Stimulated activated CD4-positive, alpha-beta T cell treated with anti-CD3 and anti-CD28 coated beads, Interleukin-4, amount 100 ng/mL, for 1 hour (primary cell): ENCODE measurements around the gene TMEM270.

Experiments used
- DNase-seq: peaks from one replicate; pipeline ENCODE4 v3.0.0-alpha.2; 2020

Gene TMEM270

DNA sequence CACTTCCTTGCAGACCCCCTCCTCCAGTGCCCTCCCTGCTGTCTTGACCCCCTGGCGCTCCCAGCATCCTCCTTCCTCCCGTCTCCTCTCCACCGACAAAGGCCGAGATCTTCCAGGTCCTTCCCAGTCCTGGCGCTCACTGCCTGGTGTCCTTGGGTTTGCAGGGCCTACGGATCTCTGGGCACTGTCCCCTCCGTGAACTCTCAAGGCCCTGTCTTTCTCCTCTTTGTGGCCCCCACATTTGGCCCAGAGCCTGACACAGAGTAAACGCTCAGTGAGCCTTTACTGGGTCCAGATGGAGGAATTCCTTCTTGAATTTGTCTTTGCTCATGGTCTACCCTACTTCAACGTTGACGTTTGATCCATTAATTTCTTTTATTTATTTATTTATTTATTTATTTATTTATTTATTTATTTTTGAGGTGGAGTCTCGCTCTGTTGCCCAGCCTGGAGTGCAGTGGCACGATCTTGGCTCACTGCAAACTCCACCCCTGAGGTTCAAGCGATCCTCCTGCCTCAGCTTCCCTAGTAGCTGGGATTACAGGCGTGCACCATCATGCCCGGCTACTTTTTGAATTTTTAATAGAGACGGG, 29.7 kb downstream of the TMEM270 start:
- DNase-seq = no peak

DNA sequence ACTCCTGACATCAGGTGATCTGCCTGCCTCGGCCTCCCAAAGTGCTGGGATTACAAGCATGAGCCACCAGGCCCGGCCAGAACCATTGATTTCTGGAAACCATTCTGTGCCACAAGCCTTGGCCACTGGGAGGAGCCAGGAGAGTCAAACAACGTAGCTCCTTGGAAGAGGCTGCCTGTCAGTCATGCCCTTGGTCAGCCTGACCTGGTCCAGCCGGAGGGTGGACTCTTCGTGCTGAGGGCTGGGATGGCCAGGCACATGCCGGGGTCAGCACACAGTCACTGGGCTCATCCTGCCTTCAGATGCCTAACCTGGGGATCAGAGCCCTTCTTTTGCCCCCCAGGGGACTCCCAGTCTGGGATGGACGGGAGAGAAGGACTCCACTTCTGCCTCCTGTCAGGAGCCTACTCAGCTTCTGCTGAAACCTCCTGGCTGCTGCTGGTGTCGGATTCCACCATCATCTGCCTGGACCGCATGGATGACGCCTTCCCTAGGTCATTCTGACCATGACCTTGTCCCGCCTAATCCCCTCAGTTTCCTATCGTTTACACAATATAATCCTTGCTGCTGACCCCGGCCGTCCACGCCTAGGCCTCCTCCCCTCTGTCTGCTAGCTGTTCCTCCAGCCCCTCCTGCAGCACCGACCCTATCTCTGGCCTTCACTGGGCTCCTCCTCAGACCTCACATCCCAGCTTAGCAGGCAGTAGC, 30.4 kb downstream of the TMEM270 start:
- DNase-seq = no peak

DNA sequence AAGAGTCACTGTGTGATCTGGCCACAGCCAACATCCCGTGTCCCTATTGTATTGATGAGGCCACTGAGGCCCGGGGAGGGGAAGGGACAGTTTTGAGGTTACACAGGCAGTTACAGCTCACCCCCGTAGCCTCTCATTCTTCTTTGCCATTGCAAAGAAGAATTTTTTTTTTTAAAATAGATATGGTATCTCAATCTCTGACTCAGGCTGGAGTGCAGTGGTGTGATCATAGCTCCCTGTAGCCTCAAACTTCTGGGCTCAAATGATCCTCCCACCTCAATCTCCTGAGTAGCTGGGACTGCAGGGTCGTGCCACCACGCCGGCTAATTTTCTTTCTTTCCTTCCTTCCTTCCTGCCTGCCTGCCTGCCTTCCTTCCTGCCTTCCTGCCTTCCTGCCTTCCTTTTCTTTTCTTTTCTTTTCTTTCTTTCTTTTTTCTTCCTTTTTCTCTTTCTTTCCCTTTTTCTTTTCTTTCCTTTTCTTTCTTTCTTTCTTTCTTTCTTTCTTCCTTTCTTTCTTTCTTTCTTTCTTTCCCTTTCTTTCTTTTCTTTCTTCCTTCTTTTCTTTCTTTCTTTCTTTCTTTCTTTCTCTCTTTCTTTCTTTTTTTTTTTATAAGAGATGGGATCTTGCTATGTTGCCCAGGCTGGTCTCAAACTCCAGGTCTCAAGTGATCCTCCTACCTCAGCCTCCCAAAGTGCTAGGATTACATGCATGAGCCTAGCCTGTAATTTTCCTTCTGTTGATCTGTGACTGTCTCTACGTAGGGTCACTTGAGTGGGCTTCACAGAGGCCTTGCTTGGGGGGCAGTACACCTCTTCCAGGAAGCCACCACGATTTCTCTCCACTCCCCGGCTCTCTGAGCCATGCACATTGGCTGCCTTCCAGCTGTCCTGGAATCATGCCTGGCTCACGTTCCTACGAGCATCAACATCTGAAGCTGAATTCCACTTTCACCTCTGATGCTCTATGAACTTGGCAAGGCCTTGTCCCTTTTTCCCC, 31.3 kb downstream of the TMEM270 start:
- no peak for DNase-seq

DNA sequence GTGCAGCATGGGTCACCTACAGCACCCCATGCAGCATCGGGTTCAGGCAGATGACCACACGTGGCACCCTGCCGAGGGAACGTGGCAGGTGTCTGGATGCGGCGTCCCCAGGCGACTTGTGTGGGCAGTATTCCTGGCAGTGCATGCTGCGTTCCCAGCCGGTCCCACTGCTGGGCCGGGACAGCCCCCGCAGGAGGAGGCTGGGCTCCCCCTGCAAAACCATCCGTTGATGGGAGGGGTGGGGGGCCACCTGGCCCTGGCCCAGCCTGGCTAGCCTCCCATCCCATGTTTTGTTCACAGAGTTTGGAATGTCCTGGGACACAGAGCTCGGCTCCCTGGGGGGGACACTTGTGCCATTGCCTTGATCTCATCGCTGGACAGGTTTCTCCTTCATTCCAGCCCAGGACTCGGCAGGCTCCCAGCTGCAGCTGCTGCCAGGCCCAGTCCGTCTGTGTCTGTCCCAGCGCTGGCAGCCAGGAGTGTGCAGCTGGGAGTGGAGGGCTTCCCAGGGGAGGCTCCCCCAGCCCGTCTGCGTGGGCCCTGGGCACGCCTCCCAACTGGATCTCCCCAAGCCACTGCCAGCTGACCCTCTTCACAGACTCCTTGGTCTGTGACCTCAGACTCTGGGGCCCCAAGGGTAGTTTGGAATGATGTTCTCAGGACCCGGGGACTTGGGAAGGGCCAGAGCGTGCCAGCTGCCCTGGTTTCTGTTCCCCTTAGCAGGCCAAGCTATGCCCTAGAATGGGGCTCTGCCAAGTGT, 32.6 kb downstream of the TMEM270 start:
- no peak for DNase-seq

DNA sequence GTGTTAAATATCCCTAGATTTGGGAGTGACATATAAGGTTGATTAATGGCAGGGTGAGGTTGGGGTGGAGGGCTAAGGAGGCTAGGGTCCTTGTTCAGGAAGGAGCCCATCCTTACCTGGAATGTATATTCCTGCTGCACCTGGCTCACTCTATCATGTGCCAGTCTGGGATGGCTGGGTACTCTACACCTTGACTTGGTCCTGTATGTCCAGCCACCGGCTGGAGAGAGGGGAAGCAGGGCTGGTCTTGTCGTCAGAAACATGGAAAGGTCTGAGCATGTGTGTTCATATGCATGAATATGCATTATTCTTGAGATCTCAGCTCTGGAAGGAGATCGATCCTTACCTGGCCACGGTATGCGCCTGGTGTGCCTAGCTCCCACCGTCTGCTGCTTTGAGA, 33.2 kb downstream of the TMEM270 start:
- DNase-seq = no peak

DNA sequence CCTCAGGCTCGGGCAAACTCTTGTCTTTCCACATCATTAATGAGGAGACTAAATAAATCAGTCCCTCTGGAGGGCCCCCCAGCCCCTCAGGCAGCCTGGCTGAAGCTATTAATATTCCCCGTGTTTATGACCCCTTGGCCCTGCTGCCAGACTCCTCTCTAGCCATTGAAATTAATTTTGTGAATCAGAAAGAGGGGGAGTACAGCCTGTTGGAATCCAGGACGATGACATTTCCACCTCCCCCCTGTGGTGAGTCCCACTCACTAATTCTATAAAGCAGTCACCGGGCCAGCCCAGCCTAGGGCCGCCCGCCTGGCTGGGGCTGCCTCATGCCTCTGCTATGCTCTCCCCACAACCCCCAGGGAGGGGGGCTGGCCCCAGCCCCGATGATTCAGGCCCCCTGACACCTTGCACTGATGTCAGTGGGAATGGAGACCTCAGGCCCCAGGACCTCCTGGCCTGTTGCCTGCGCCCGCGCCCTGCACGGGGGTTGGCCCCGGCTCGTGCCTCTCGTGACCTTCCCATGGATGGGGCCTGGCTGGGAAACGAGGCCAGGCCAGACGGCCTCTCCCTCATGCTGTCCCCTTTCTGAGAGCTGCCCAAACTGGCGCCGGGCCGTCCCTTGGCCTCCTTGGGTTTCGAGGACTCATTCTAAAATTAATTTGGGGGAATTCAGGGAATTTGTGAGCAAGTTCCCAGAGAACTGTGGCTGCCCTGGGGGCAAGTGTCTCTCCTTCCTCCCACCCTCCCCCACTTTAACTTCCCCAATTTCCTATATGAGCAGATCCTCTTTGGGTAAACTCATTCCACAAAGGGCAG, 34.0 kb downstream of the TMEM270 start:
- no peak for DNase-seq

DNA sequence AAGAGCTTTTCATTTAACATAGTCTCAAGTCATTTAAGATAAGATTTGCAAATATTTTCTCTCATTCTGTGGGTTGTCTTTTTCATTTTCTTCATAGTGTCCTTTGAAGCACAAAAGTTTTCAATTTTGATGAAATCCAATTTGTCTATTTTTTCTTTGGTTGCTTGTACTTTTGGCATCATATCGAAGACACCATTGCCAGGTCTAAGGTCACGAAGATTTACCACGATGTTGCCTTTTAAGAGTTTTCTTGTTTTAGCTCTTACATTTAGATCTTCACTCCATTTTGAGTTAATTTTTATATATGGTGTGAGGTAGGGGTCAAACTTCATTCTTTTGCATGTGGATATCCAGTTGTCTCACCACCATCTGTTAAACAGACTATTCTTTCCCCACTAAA, 34.7 kb downstream of the TMEM270 start:
- DNase-seq = no peak

DNA sequence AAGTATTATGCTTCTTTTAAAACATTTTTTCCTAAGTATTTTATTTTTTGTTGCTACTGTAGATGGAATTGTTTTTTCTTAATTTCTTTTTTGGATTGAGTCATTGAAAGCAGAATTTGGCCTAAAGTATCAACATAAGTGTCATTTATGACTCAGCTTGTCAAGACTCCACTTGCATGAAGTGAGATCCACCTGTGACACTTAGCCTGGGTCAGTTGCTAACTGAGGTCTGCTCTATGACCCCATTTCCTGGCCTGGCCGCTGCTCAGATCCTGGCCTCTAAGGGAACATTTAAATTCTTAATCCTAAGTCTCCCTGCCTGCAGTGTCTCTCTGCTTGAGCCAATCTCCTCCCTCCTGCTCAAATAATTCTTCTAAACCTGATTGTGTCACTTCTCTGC, 35.5 kb downstream of the TMEM270 start:
- DNase-seq = no peak

DNA sequence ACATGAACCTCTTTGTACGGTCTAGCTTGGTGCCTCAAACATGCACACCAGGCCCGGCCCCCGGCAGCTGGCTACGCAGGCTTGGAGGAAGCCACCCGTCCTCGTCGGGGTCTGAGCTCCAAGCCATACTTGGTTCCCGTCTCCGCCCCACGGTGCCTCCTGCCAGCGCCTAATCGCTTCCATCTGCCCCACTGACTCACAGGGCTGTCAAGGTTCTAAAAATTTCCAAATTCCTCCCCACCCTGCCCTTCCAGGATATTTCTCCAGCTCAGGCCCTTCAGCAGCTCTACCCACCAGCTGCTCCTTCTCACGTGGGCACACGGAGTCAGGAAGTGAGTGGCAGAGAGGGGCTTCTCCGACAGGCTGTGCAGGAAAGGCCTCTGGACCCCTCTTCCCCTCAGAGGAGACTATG, 38.8 kb downstream of the TMEM270 start:
- DNase-seq = no peak

DNA sequence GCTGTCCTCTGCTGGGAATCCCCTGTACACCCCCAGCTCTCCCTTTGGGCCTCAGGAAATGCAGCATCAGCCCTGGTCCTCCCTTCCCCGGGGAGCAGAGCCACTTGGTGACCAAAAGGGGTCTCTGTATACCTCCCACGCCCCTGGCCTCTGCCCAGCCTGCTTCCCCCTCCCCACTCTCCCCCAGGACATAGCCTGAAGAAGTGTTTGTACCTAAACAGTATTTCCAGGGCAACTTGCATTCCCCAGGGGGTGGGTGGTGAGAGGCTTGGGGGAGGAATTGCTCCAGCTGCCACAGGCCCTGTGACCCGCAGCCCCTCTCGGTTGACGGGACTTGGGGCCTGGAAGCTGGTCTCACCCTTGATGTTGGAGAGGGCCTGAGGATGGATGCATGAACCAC, 39.3 kb downstream of the TMEM270 start:
- DNase-seq = no peak

DNA sequence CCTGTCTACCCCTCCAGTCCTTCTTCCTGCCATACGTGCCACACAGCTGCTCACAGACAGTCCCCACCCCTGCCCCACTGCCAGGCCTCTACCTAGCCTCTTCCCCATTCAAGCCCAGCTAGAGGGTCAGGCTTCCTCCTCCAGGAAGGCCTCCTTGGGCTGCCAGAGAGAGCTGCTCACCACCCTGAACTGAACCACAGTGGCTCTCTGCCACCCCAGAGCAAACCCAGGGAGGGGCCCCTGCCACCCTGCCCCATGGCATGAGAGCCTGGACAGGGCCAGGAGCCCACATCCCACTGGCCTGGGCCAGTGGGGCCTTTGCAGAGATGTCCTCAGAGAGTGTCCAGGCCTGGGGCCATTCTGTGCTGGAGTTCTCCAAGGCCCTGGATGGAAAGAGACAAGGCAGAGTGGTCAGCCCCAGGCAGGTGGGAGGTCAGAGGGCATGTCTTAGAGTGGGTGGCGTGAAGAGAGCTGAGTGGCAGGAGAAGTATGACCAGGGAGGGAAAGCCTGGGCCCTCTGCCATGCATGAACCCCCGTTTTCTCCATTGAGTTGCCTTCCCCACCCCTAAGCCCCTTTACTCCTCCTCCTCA, 40.4 kb downstream of the TMEM270 start:
- no peak for DNase-seq

DNA sequence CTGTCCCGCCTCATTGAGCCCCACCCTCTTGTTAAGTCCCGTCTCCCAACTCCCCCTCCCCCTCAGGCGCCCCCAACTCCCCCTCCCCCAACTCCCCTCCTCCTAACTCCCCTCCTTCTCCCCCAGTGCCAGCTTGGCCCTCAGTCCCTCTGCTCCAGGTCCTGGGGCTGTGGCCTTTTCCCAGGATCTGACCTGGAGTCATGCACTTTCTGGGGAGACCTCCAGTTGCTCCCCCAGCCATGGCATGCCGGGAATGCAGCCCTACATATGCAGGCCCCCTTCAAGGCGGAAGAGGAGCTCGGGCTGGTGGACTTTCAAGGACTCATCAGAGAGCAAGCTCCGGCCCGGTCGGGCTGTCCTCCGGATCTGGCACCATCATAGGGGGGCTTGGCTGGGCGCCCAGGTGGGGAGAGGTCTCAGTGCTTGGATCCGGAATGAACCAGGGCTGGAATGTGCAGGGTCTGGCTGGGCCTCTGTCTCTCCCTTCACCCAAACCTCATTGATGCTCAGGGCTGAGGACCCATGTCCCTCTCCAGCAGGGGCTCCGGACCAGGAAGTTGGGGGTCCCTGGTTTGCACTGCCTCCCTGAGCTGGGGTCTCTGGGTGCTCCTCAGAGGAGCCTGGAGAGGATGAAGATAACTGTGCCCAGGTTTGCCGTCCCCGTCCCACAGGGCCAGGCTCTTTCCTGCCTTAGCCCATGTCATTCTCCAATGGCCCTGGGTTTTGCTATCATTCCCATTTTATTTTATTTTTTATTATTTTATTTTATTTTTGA, 41.1 kb downstream of the TMEM270 start:
- no peak for DNase-seq

DNA sequence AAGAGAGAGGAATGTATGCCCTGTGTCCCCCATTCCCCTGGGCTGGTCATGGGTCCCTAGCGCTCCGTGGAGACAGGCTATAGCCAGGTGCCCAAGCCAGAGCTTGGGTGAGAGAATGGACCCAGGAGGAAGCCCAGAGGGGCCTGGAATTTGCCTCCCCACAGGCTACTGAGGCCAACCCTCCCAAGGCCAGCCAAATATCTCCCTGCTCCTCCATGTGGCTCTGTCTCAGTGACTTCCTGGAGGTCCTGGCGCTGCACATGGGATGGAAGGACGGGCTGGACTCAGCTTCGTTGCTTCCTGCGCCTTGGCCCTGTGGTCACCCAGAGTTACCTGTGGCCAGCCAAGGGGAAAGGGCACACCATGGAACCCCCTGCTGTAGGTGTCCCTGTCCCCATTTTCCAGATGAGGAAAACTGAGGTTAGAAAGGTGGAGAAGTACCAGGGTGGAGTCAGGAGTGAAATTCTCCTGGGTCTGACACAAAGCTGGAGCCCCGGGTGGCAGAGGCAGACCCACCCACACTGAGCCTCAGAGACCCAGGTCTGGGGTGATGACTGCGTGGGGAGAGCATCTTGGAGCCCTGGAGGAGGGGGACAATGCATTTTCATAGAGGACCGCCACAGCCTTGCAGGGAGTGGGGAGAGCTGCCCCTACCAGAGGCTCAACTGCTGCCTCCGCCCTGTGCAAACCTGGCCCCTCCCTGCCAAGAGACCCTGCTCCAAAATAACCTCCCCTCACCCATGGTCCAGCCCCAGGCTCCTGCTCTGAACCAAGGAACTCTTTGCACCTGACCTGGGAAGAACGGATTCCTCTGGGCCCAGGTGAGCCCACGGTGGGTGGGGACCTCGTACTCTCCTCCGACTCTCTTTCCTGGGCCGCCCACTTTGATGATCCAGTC, 42.6 kb downstream of the TMEM270 start:
- DNase-seq = no peak

DNA sequence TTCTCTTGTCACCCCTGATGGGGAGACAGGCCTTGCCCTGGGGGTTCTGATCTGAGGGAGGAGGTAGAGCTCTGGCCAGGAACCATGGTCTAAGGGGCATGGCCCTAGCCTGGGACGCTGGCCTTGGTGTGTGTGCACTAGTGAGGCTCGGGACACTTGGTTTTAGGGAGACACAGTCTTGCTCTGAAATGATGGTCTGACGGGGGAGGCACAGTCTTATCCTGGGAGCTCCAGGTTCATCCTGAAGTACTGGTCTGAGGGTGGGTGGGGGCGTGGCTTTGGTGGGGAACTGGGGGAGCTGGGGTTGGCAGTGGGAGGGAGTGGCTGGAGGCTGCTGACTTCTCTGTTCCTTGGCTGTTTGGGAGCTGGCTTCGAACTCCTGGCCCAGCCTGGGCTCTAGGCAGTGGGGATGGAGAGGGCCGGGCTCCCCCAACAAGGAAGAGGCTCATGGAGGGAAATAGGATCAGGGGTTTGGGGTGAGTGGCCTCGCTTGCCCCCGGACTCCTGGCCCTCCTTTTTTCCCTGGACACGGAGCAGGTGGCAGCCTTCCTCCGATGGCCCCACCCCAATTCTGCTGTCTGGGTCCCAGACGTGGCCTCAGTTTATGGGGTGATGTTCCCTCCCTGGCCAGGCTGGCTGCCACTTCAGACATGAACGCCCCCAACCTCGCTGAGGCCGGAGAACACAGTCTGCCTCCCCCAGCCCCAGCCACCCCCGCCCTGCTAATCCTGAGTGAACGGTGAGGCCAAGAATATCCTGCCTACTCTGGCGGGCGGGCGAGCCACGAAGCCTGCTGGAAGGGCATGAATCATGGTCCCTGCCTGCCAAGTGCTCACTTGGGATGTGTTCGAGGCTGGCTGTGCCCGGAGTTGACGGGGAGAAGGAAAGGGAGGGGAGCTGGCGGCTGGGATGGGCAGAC, 43.5 kb downstream of the TMEM270 start:
- DNase-seq = no peak

DNA sequence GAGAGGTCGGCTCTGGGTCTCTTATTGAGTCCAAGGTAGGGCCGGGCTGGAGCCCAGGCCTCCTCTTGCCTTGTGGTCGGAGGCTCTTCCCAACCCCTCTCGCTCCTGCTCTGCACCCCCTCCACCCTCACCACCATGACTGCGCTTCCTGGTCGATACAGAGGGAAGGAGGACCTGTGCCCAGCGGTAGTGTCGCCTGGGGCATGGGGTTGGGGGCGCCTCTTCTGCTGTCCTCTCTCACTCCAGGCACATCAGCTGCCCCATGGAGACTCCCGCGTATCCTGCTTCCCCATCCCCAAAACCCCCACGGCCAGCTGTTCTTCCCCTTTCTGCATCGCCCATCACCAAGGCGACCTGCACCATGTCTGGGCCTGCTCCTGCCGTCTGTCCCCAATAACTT, 44.4 kb downstream of the TMEM270 start:
- DNase-seq = no peak

DNA sequence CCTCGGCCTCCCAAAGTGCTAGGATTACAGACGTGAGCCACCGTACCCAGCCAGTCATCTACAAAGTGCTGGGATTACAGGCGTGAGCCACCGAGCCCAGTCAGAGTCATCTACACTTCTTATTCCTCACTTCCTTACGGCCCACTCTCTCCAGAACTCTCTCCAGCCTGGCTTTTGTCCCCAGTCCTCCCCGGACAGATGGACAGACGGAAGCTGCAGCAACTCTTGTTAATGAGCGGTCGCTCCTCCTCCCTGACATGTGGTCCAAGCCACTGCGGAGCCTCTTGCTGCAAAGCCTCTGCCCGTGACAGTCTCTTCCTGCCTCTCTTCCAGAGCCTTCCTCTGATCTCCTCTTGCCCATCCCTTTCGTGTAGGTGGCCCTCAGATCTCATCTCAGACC, 45.9 kb downstream of the TMEM270 start:
- no peak for DNase-seq

DNA sequence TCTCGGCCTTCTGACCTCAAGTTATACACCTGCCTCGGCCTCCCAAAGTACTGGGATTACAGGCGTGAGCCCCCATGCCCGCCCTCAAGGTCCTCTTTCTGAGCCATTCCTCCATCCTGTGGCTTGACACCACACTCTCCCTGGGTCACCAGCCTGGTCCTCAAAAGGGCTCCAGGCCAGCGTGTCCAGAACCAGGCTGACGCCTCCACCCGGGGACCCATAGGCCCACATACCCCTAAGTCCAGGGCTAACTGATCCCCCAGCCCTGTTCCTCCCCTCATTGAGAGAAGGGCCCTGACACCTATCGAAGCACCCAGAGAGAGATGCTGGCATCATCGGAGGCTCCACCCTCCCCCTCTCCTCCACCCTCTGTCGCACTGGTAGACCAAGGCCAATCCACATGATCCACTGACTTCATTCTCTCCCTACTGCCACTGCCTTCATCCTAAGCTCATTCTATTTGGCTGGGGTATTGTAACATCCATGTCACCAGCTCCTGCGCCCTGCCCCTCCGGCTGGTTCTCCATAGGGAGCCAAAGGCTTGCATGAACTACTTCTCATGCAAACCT, 46.7 kb downstream of the TMEM270 start:
- no peak for DNase-seq

DNA sequence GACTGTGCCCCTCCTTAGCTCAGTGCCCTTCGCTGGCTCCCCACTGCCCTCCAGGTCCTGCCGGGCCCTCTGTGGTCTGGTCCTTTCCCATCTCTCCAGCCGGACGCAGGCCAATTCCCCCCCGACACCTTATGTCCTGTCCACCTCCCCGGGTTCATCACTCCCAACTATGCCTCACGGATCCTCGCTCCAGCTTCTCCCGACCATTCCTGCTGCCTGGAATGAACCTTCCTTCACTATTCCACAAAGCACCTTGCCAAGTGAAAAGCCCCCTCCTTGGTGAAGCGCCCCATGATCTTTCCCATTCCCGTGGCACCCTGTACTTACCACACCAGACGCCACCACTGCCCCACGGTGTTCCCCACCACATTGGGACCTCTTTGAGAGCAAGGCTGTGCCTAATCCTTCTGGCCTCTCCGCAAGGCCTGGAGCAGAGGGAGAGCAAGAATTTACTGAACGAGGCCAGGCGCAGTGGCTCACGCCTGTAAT, 47.2 kb downstream of the TMEM270 start:
- no peak for DNase-seq
